Measurements from ENCODE around the gene CHRNB4.
"Not testable (repeated sequence)": the region's sequence is repeated elsewhere in the genome, so short reads cannot be mapped to it uniquely, and the experiment has no call there.

Gene CHRNB4

GRCh38 chr15:78620021-78620526 is 20.9 kb downstream of the CHRNB4 start:
- H3K4me3 ChIP-seq (ENCODE audit: low read length), result no peak overlapping the region
- H3K36me3 ChIP-seq (ENCODE audit: control insufficient read depth, insufficient read depth, low read length, severe bottlenecking), result no peaks in the 10 kb centered on the region
- H3K27me3 ChIP-seq (replicated peaks; ENCODE audit: control insufficient read depth, insufficient read depth, low read length), result peaks cover 63% of the 10 kb centered on the region
- peaks cover 5% of the 10 kb centered on the region for H3K4me1 ChIP-seq (ENCODE audit: control insufficient read depth, insufficient read depth, low read length)
- H3K9ac ChIP-seq (ENCODE audit: low read length), result no peak overlapping the region
- peak; percentile 36 for DNase-seq (ENCODE audit: low read depth)
- no peaks in the 10 kb centered on the region for H3K9me3 ChIP-seq (ENCODE audit: control insufficient read depth, low read length)

GRCh38 chr15:78619022-78619950 is 21.7 kb downstream of the CHRNB4 start:
- DNase-seq (ENCODE audit: low read depth), result no peak
- Histone ChIP-seq H3K4me3 (ENCODE audit: low read length) (no peak overlapping the region), H3K9me3 (ENCODE audit: control insufficient read depth, low read length) (no peaks in the 10 kb centered on the region)

GRCh38 chr15:78618490-78618934 is 22.5 kb downstream of the CHRNB4 start:
- H3K27me3 ChIP-seq (replicated peaks; ENCODE audit: control insufficient read depth, insufficient read depth, low read length), result peaks cover 59% of the 10 kb centered on the region
- peak; percentile 99 for DNase-seq (ENCODE audit: low read depth)
- no peaks in the 10 kb centered on the region for H3K9me3 ChIP-seq (ENCODE audit: control insufficient read depth, low read length)
- no peak overlapping the region for H3K9ac ChIP-seq (ENCODE audit: low read length)
- no peaks in the 10 kb centered on the region for H3K36me3 ChIP-seq (ENCODE audit: control insufficient read depth, insufficient read depth, low read length, severe bottlenecking)
- no peak overlapping the region for H3K4me3 ChIP-seq (ENCODE audit: low read length)
- peaks cover 5% of the 10 kb centered on the region for H3K4me1 ChIP-seq (ENCODE audit: control insufficient read depth, insufficient read depth, low read length)

More at GRCh38 chr15:78619022-78619950, 21.7 kb downstream of the CHRNB4 start:
- H3K4me1 ChIP-seq (ENCODE audit: control insufficient read depth, insufficient read depth, low read length), result peaks cover 5% of the 10 kb centered on the region
- H3K36me3 ChIP-seq (ENCODE audit: control insufficient read depth, insufficient read depth, low read length, severe bottlenecking), result no peaks in the 10 kb centered on the region
- H3K9ac ChIP-seq (ENCODE audit: low read length), result no peak overlapping the region
- peaks cover 62% of the 10 kb centered on the region for H3K27me3 ChIP-seq (replicated peaks; ENCODE audit: control insufficient read depth, insufficient read depth, low read length)

- Histone ChIP-seq H3K36me3 (ENCODE audit: control insufficient read depth, insufficient read depth, low read length, severe bottlenecking) (no peaks in the 10 kb centered on the region), H3K9ac (ENCODE audit: low read length) (no peak overlapping the region), H3K4me3 (ENCODE audit: low read length) (no peak overlapping the region), H3K27me3 (replicated peaks; ENCODE audit: control insufficient read depth, insufficient read depth, low read length) (peaks cover 59% of the 10 kb centered on the region), H3K9me3 (ENCODE audit: control insufficient read depth, low read length) (no peaks in the 10 kb centered on the region), H3K4me1 (ENCODE audit: control insufficient read depth, insufficient read depth, low read length) (peaks cover 5% of the 10 kb centered on the region)
- DNase-seq (ENCODE audit: low read depth), result no peak
These were observed 22.9 kb downstream of the CHRNB4 start for GRCh38 chr15:78618064-78618463.

- Histone ChIP-seq H3K9me3 (ENCODE audit: control insufficient read depth, low read length) (no peaks in the 10 kb centered on the region), H3K36me3 (ENCODE audit: control insufficient read depth, insufficient read depth, low read length, severe bottlenecking) (no peaks in the 10 kb centered on the region), H3K9ac (ENCODE audit: low read length) (no peak overlapping the region), H3K27me3 (replicated peaks; ENCODE audit: control insufficient read depth, insufficient read depth, low read length) (peaks cover 56% of the 10 kb centered on the region), H3K4me1 (ENCODE audit: control insufficient read depth, insufficient read depth, low read length) (peaks cover 5% of the 10 kb centered on the region), H3K4me3 (ENCODE audit: low read length) (no peak overlapping the region)
- peak; percentile 22 for DNase-seq (ENCODE audit: low read depth)
These were observed 23.5 kb downstream of the CHRNB4 start for GRCh38 chr15:78617516-78617915.

GRCh38 chr15:78617076-78617475 is 23.9 kb downstream of the CHRNB4 start:
- H3K4me1 ChIP-seq (ENCODE audit: control insufficient read depth, insufficient read depth, low read length), result peaks cover 5% of the 10 kb centered on the region
- no peaks in the 10 kb centered on the region for H3K36me3 ChIP-seq (ENCODE audit: control insufficient read depth, insufficient read depth, low read length, severe bottlenecking)
- no peak for DNase-seq (ENCODE audit: low read depth)

GRCh38 chr15:78616506-78616905 is 24.5 kb downstream of the CHRNB4 start:
- peaks cover 46% of the 10 kb centered on the region for H3K27me3 ChIP-seq (replicated peaks; ENCODE audit: control insufficient read depth, insufficient read depth, low read length)
- H3K9ac ChIP-seq (ENCODE audit: low read length), result no peak overlapping the region
- H3K9me3 ChIP-seq (ENCODE audit: control insufficient read depth, low read length), result no peaks in the 10 kb centered on the region
- H3K4me1 ChIP-seq (ENCODE audit: control insufficient read depth, insufficient read depth, low read length), result peaks cover 5% of the 10 kb centered on the region
- no peak for DNase-seq (ENCODE audit: low read depth)
- H3K36me3 ChIP-seq (ENCODE audit: control insufficient read depth, insufficient read depth, low read length, severe bottlenecking), result no peaks in the 10 kb centered on the region
- no peak overlapping the region for H3K4me3 ChIP-seq (ENCODE audit: low read length)

More at GRCh38 chr15:78617076-78617475, 23.9 kb downstream of the CHRNB4 start:
- Histone ChIP-seq H3K4me3 (ENCODE audit: low read length) (no peak overlapping the region), H3K9ac (ENCODE audit: low read length) (no peak overlapping the region), H3K9me3 (ENCODE audit: control insufficient read depth, low read length) (no peaks in the 10 kb centered on the region), H3K27me3 (replicated peaks; ENCODE audit: control insufficient read depth, insufficient read depth, low read length) (peaks cover 52% of the 10 kb centered on the region)

GRCh38 chr15:78615151-78615589 is 25.8 kb downstream of the CHRNB4 start:
- Histone ChIP-seq H3K27me3 (replicated peaks; ENCODE audit: control insufficient read depth, insufficient read depth, low read length) (peaks cover 35% of the 10 kb centered on the region), H3K36me3 (ENCODE audit: control insufficient read depth, insufficient read depth, low read length, severe bottlenecking) (no peaks in the 10 kb centered on the region), H3K4me1 (ENCODE audit: control insufficient read depth, insufficient read depth, low read length) (peaks cover 3% of the 10 kb centered on the region), H3K4me3 (ENCODE audit: low read length) (no peak overlapping the region), H3K9me3 (ENCODE audit: control insufficient read depth, low read length) (no peaks in the 10 kb centered on the region), H3K9ac (ENCODE audit: low read length) (no peak overlapping the region)
- no peak for DNase-seq (ENCODE audit: low read depth)

GRCh38 chr15:78614021-78614420 is 27.0 kb downstream of the CHRNB4 start:
- peak; percentile 48 for DNase-seq (ENCODE audit: low read depth)
- Histone ChIP-seq H3K27me3 (replicated peaks; ENCODE audit: control insufficient read depth, insufficient read depth, low read length) (peaks cover 23% of the 10 kb centered on the region), H3K9ac (ENCODE audit: low read length) (no peak overlapping the region), H3K4me3 (ENCODE audit: low read length) (no peak overlapping the region), H3K4me1 (ENCODE audit: control insufficient read depth, insufficient read depth, low read length) (no peaks in the 10 kb centered on the region), H3K9me3 (ENCODE audit: control insufficient read depth, low read length) (no peaks in the 10 kb centered on the region), H3K36me3 (ENCODE audit: control insufficient read depth, insufficient read depth, low read length, severe bottlenecking) (no peaks in the 10 kb centered on the region)

- H3K27me3 ChIP-seq (replicated peaks; ENCODE audit: control insufficient read depth, insufficient read depth, low read length), result peaks cover 14% of the 10 kb centered on the region
- H3K4me3 ChIP-seq (ENCODE audit: low read length); DNase-seq (ENCODE audit: low read depth); H3K9ac ChIP-seq (ENCODE audit: low read length); H3K9me3 ChIP-seq (ENCODE audit: control insufficient read depth, low read length); H3K36me3 ChIP-seq (ENCODE audit: control insufficient read depth, insufficient read depth, low read length, severe bottlenecking); H3K4me1 ChIP-seq (ENCODE audit: control insufficient read depth, insufficient read depth, low read length): not testable (repeated sequence)
These were observed 31.5 kb downstream of the CHRNB4 start for GRCh38 chr15:78609551-78609950.

GRCh38 chr15:78605680-78606079 is 35.3 kb downstream of the CHRNB4 start:
- H3K4me1 ChIP-seq (ENCODE audit: control insufficient read depth, insufficient read depth, low read length), result no peaks in the 10 kb centered on the region
- no peak overlapping the region for H3K9ac ChIP-seq (ENCODE audit: low read length)
- no peaks in the 10 kb centered on the region for H3K9me3 ChIP-seq (ENCODE audit: control insufficient read depth, low read length)
- no peak overlapping the region for H3K4me3 ChIP-seq (ENCODE audit: low read length)
- peaks cover 33% of the 10 kb centered on the region for H3K27me3 ChIP-seq (replicated peaks; ENCODE audit: control insufficient read depth, insufficient read depth, low read length)
- no peaks in the 10 kb centered on the region for H3K36me3 ChIP-seq (ENCODE audit: control insufficient read depth, insufficient read depth, low read length, severe bottlenecking)
- no peak for DNase-seq (ENCODE audit: low read depth)

Data from adipocyte (in vitro differentiated cells).